Spleen (tissue), 7 donors: ENCODE results near the gene SLC7A4.

Experiments
- CTCF ChIP-seq, 11 experiments: fragments of 200-600 bp in 7 of 11; fragments of 450-650 bp in 4 of 11; sonication (generic) in 4 of 11; IDR thresholded peaks in 8 of 11; conservative IDR thresholded peaks in 3 of 11; 1 replicate in 7 of 11; 2 replicates in 4 of 11; pipeline versions ENCODE4 v1.4.0 to v1.8.0; 2016 to 2021; ENCODE audit warnings: antibody characterized with exemption in 11 of 11, inconsistent platforms in 4 of 11, mild to moderate bottlenecking in 1 of 11
- POLR2AphosphoS5 ChIP-seq, 3 donors: sonication (generic); formaldehyde crosslinking; IDR thresholded peaks; one replicate each; pipeline ENCODE4 v1.5.1; 2017; ENCODE audit warnings: antibody characterized with exemption in 3 of 3
- donor health status: DM: no; HTN: no; CAD: no; lungs with moderate emphysema.
- donor health status: DM: no; HTN: no; CAD: no.
- donor health status: DM: no; HTN: no; CAD: no.

GRCh38 chr22:20985720-20986119 lies 46.6 kb downstream of the SLC7A4 start:
- no peak for TF ChIP-seq CTCF (IDR thresholded peaks at IDR 0.05 in 8 of 11, conservative IDR thresholded peaks at IDR 0.05 in 3 of 11)
- TF ChIP-seq POLR2AphosphoS5 (IDR thresholded peaks at IDR 0.05): no peak
